Measurements from ENCODE around the gene TEX101. TPM values are rescaled to one million over a fixed set of nuclear protein-coding genes. Genes with fewer than 3 reads are reported as not detected.
A peak's percentile ranks its signal among the peaks of the same experiment; 100 is the strongest.

Gene TEX101
- total RNA-seq, 1 donor: not detected

GRCh38 chr19:43446746-43447489 is 32.2 kb downstream of the TEX101 start:
- H3K9me3 ChIP-seq (ENCODE audit: low read depth, low read length): no peaks in the 10 kb centered on the region
- H3K4me3 ChIP-seq (ENCODE audit: insufficient read depth, low read length): no peak overlapping the region
- H3K27me3 ChIP-seq (ENCODE audit: insufficient read depth, low read length): no peaks in the 10 kb centered on the region
- TF ChIP-seq CTCF (IDR thresholded peaks at IDR 0.05; ENCODE audit: extremely low read depth, low read depth, low read length): peak; percentile 96
- H3K4me2 ChIP-seq (ENCODE audit: insufficient read depth, low read length): no peak overlapping the region
- no peak overlapping the region for H3K27ac ChIP-seq (ENCODE audit: low read depth, low read length)
- peaks cover 6% of the 10 kb centered on the region for H3K4me1 ChIP-seq (ENCODE audit: insufficient read depth, low read length)
- DNase-seq (ENCODE audit: insufficient read length, low spot score, missing footprints): peak; percentile 95
- H3K36me3 ChIP-seq (ENCODE audit: insufficient read depth, low read length): no peaks in the 10 kb centered on the region
- H4K20me1 ChIP-seq (ENCODE audit: insufficient read depth, low read length): no peaks in the 10 kb centered on the region
- H2AFZ ChIP-seq (ENCODE audit: low read length): peak overlapping the region; percentile 23
- no peaks in the 10 kb centered on the region for H3K79me2 ChIP-seq (ENCODE audit: insufficient read depth, low read length)

DNA sequence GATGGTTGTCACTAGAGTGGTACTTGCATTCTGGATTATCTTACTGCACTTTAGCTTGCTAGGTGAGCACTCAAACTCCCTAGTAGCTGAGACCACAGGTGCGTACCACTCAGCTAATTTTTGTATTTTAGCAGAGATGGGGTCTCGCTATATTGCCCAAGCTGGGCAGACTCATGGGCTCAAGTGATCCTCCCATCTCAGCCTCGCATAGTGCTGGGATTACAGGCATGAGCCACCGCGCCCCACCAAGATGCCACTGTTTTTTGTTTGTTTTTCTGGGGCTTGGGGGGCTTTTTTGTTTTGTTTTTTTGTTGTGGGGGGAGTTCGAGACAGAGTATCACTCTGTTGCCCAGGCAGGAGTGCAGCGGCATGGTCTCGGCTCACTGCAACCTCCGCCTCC is 33.0 kb downstream of the TEX101 start:
- Histone ChIP-seq H3K79me2 (ENCODE audit: insufficient read depth, low read length) (no peaks in the 10 kb centered on the region), H3K9me3 (ENCODE audit: low read depth, low read length) (no peaks in the 10 kb centered on the region), H3K27ac (ENCODE audit: low read depth, low read length) (no peak overlapping the region), H3K4me2 (ENCODE audit: insufficient read depth, low read length) (no peak overlapping the region), H3K4me3 (ENCODE audit: insufficient read depth, low read length) (no peak overlapping the region), H3K27me3 (ENCODE audit: insufficient read depth, low read length) (no peaks in the 10 kb centered on the region), H3K4me1 (ENCODE audit: insufficient read depth, low read length) (peaks cover 6% of the 10 kb centered on the region), H2AFZ (ENCODE audit: low read length) (no peak overlapping the region), H4K20me1 (ENCODE audit: insufficient read depth, low read length) (no peaks in the 10 kb centered on the region), H3K36me3 (ENCODE audit: insufficient read depth, low read length) (no peaks in the 10 kb centered on the region)
- TF ChIP-seq CTCF (IDR thresholded peaks at IDR 0.05; ENCODE audit: extremely low read depth, low read depth, low read length): no peak
- no peak for DNase-seq (ENCODE audit: insufficient read length, low spot score, missing footprints)

DNA sequence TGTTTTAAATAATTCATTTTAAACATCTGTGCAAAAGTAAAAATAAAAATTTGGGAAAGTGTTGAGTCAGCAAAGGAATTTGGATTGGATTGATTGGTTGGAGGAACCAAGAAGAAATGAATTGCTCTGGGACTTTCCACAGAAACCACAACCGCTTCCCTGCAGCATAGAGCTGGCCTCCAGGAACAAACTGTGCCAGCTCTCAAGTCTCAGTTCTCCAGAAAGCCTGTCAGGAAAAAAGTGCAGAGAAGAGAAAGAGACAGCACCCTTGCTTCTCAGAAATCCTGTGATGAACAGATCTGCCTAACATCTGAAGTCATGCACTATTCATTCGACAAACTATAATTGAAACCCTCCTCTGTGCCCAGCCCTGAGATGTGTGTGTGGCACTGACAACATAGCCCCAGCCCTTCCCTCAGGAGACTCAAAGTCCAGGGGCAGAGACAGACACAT is 35.9 kb downstream of the TEX101 start:
- Histone ChIP-seq H3K27me3 (ENCODE audit: insufficient read depth, low read length) (no peaks in the 10 kb centered on the region), H4K20me1 (ENCODE audit: insufficient read depth, low read length) (no peaks in the 10 kb centered on the region), H3K4me3 (ENCODE audit: insufficient read depth, low read length) (no peak overlapping the region), H3K9me3 (ENCODE audit: low read depth, low read length) (no peaks in the 10 kb centered on the region), H2AFZ (ENCODE audit: low read length) (peak overlapping the region; percentile 77), H3K4me1 (ENCODE audit: insufficient read depth, low read length) (peaks cover 6% of the 10 kb centered on the region), H3K4me2 (ENCODE audit: insufficient read depth, low read length) (peak overlapping the region; percentile 59), H3K36me3 (ENCODE audit: insufficient read depth, low read length) (no peaks in the 10 kb centered on the region), H3K27ac (ENCODE audit: low read depth, low read length) (peak overlapping the region; percentile 19), H3K79me2 (ENCODE audit: insufficient read depth, low read length) (no peaks in the 10 kb centered on the region)
- no peak for TF ChIP-seq CTCF (IDR thresholded peaks at IDR 0.05; ENCODE audit: extremely low read depth, low read depth, low read length)
- DNase-seq (ENCODE audit: insufficient read length, low spot score, missing footprints): peak; percentile 67

- TF ChIP-seq CTCF (IDR thresholded peaks at IDR 0.05; ENCODE audit: extremely low read depth, low read depth, low read length): no peak
- no peak overlapping the region for H3K4me3 ChIP-seq (ENCODE audit: insufficient read depth, low read length)
- H2AFZ ChIP-seq (ENCODE audit: low read length): peak overlapping the region; percentile 49
- DNase-seq (ENCODE audit: insufficient read length, low spot score, missing footprints): no peak
- H3K27ac ChIP-seq (ENCODE audit: low read depth, low read length): no peak overlapping the region
- no peaks in the 10 kb centered on the region for H3K36me3 ChIP-seq (ENCODE audit: insufficient read depth, low read length)
- no peaks in the 10 kb centered on the region for H4K20me1 ChIP-seq (ENCODE audit: insufficient read depth, low read length)
- H3K4me1 ChIP-seq (ENCODE audit: insufficient read depth, low read length): peaks cover 6% of the 10 kb centered on the region
- no peaks in the 10 kb centered on the region for H3K79me2 ChIP-seq (ENCODE audit: insufficient read depth, low read length)
- H3K4me2 ChIP-seq (ENCODE audit: insufficient read depth, low read length): no peak overlapping the region
- no peaks in the 10 kb centered on the region for H3K27me3 ChIP-seq (ENCODE audit: insufficient read depth, low read length)
- H3K9me3 ChIP-seq (ENCODE audit: low read depth, low read length): no peaks in the 10 kb centered on the region
Observed at GRCh38 chr19:43452582-43452981, 37.9 kb downstream of the TEX101 start.
